Spleen (tissue), 7 donors: ENCODE measurements around the gene TMA7.
"Not testable (repeated sequence)": the region's sequence is repeated elsewhere in the genome, so short reads cannot be mapped to it uniquely, and the experiment has no call there.

ENCODE experiments used
- POLR2A ChIP-seq, 3 donors: fragments of 450-650 bp; IDR thresholded peaks; one replicate each; pipeline ENCODE4 v1.5.1; 2017; ENCODE audit warnings: antibody characterized with exemption in 3 of 3, mild to moderate bottlenecking in 1 of 3
- TF ChIP-seq, protein P1 (sequence below), 11 experiments: fragments of 200-600 bp in 7 of 11; fragments of 450-650 bp in 4 of 11; sonication (generic) in 4 of 11; IDR thresholded peaks in 8 of 11; conservative IDR thresholded peaks in 3 of 11; 1 replicate in 7 of 11; 2 replicates in 4 of 11; pipeline versions ENCODE4 v1.4.0 to v1.8.0; 2016 to 2021; ENCODE audit warnings: antibody characterized with exemption in 11 of 11, inconsistent platforms in 4 of 11, mild to moderate bottlenecking in 1 of 11
- donor health status: DM: no; HTN: no; CAD: no; lungs with moderate emphysema.
- donor health status: DM: no; HTN: no; CAD: no.
- donor health status: DM: no; HTN: no; CAD: no.

GRCh38 chr3:48480891-48481290 lies 40.8 kb downstream of the TMA7 start:
- TF ChIP-seq, protein P1, sequence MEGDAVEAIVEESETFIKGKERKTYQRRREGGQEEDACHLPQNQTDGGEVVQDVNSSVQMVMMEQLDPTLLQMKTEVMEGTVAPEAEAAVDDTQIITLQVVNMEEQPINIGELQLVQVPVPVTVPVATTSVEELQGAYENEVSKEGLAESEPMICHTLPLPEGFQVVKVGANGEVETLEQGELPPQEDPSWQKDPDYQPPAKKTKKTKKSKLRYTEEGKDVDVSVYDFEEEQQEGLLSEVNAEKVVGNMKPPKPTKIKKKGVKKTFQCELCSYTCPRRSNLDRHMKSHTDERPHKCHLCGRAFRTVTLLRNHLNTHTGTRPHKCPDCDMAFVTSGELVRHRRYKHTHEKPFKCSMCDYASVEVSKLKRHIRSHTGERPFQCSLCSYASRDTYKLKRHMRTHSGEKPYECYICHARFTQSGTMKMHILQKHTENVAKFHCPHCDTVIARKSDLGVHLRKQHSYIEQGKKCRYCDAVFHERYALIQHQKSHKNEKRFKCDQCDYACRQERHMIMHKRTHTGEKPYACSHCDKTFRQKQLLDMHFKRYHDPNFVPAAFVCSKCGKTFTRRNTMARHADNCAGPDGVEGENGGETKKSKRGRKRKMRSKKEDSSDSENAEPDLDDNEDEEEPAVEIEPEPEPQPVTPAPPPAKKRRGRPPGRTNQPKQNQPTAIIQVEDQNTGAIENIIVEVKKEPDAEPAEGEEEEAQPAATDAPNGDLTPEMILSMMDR (IDR thresholded peaks at IDR 0.05 in 8 of 11, conservative IDR thresholded peaks at IDR 0.05 in 3 of 11): not testable (repeated sequence)
- not testable (repeated sequence) for TF ChIP-seq POLR2A (IDR thresholded peaks at IDR 0.05)
